SK-N-SH treated with all-trans-retinoic acid at 6 μM for 48 hours (cell line): ENCODE results near the gene GH1.

ENCODE experiments used
- CSDC2 ChIP-seq: fragments of 250-450 bp; sonication (Bioruptor Pico); IDR thresholded peaks from 2 replicates; pipeline ENCODE4 v1.5.0; 2020; ENCODE audit warnings: mild to moderate bottlenecking, moderate library complexity
- SNAI2 ChIP-seq: fragments of 250-450 bp; sonication (Bioruptor Pico); IDR thresholded peaks from 2 replicates; pipeline ENCODE4 v1.5.0; 2020; ENCODE audit warnings: mild to moderate bottlenecking, moderate library complexity
- ZFP3 ChIP-seq: fragments of 250-450 bp; sonication (Bioruptor Pico); IDR thresholded peaks from 2 replicates; pipeline ENCODE4 v1.5.0; 2020; ENCODE audit warnings: mild to moderate bottlenecking, moderate library complexity
- ZFP30 ChIP-seq: fragments of 450-650 bp; formaldehyde crosslinking; IDR thresholded peaks from 2 replicates; pipeline ENCODE4 v1.5.0; 2022; ENCODE audit warnings: mild to moderate bottlenecking, moderate library complexity
- TF ChIP-seq, protein P1 (sequence below): fragments of 250-450 bp; sonication (Bioruptor Pico); IDR thresholded peaks from 2 replicates; pipeline ENCODE4 v1.8.0; 2020; ENCODE audit warnings: mild to moderate bottlenecking, moderate library complexity, borderline replicate concordance
- TF ChIP-seq, protein P2 (sequence below): fragments of 250-450 bp; sonication (Bioruptor Pico); IDR thresholded peaks from 2 replicates; pipeline ENCODE4 v1.5.1; 2020; ENCODE audit warnings: low read depth, mild to moderate bottlenecking, moderate library complexity

DNA sequence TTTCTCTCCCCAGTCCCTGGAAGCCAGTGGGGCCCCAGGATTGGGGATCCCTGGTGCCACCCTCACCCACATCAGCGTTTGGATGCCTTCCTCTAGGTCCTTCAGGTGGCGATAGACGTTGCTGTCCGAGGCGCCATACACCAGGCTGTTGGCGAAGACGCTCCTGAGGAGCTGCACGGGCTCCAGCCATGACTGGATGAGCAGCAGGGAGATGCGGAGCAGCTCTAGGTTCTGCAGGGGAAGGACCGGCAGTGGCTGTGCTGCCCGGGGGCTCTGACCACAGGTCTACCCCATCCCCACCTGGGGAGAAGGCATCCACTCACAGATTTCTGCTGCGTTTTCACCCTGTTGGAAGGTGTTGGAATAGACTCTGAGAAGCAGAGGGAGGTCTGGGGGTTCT lies 37.9 kb downstream of the GH1 start:
- TF ChIP-seq ZFP3 (CRISPR knock-in tag) (no peak), CSDC2 (CRISPR knock-in tag) (no peak), ZFP30 (no peak), SNAI2 (CRISPR knock-in tag) (no peak)
- TF ChIP-seq, protein P1, sequence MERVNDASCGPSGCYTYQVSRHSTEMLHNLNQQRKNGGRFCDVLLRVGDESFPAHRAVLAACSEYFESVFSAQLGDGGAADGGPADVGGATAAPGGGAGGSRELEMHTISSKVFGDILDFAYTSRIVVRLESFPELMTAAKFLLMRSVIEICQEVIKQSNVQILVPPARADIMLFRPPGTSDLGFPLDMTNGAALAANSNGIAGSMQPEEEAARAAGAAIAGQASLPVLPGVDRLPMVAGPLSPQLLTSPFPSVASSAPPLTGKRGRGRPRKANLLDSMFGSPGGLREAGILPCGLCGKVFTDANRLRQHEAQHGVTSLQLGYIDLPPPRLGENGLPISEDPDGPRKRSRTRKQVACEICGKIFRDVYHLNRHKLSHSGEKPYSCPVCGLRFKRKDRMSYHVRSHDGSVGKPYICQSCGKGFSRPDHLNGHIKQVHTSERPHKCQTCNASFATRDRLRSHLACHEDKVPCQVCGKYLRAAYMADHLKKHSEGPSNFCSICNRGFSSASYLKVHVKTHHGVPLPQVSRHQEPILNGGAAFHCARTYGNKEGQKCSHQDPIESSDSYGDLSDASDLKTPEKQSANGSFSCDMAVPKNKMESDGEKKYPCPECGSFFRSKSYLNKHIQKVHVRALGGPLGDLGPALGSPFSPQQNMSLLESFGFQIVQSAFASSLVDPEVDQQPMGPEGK (CRISPR knock-in tag), result no peak
- TF ChIP-seq, protein P2, sequence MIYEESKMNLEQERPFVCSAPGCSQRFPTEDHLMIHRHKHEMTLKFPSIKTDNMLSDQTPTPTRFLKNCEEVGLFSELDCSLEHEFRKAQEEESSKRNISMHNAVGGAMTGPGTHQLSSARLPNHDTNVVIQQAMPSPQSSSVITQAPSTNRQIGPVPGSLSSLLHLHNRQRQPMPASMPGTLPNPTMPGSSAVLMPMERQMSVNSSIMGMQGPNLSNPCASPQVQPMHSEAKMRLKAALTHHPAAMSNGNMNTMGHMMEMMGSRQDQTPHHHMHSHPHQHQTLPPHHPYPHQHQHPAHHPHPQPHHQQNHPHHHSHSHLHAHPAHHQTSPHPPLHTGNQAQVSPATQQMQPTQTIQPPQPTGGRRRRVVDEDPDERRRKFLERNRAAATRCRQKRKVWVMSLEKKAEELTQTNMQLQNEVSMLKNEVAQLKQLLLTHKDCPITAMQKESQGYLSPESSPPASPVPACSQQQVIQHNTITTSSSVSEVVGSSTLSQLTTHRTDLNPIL (CRISPR knock-in tag), result no peak
